Measurements from ENCODE around the gene RAB42.

RAB42 gene

DNA sequence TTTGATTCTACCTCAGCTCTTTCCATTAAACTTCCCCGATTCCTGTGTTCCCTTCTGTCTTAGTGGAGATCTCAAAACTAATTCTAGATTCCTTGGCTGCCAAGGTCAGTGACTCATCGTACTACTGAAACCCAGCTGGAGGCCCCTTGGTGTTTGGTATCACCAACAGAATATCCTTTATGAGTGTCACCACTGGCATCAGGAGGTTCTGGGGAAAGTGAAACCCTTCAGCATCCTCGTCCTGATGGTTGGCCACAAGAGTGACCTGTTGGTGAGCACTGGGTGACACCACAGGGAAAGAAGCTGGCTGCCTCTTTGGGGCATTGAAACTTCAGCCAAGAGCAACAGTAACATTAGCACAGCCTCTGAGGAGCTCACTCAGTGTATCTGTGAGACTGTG is 9.6 kb downstream of the RAB42 start:
- TF ChIP-seq POLR2A (IDR thresholded peaks at IDR 0.05; ENCODE audit: low read length) (no peak), GATA1 (IDR thresholded peaks at IDR 0.05; ENCODE audit: low read depth, low read length) (no peak)
- peak in 1 of 2 experiments; percentile 40 for DNase-seq

DNA sequence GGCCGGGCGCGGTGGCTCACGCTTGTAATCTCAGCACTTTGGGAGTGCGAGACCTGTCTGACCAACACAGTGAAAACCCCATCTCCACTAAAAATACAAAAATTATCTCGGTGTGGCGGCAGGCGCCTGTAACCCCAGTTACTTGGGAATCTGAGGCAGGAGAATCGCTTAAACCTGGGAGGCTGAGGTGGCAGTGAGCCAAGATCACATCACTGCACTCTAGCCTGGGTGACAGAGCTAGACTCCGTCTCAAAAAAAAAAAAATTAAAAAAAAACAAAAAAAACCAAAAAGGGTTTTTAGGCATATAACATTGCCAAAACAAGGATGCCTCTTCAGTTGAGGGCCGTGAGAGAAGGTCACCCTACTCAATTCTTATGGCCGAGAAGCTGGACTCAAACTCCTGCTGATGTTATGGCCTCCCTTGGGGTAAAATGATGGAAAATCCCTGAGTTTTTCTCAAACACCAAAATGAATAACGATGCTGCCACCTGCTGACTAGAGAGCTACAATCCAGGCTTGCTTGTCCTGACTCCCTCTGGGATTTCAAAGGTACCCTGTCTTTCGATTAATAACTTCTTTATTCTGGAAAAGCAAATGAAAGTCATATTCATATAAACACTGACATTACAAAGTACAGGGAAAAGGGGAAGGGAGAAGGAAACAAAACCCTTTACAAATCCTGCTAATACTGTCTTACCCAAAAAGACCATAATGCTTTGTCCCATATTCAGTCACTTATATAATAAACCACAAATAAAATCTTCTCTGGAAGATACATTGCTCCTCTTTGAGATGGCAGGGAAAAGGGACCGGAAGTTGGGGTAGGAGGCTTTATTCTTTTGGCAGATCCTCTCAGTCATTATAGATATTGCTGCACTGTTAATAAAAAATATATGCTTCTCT is 10.7 kb downstream of the RAB42 start:
- TF ChIP-seq POLR2A (IDR thresholded peaks at IDR 0.05; ENCODE audit: low read length) (no peak), GATA1 (IDR thresholded peaks at IDR 0.05; ENCODE audit: low read depth, low read length) (no peak)
- DNase-seq, result peak in 1 of 2 experiments; percentile 78

GRCh38 chr1:28604411-28604810 is 12.3 kb downstream of the RAB42 start:
- DNase-seq, result no peak
- TF ChIP-seq GATA1 (IDR thresholded peaks at IDR 0.05; ENCODE audit: low read depth, low read length), result no peak

GRCh38 chr1:28604962-28605361 is 12.9 kb downstream of the RAB42 start:
- TF ChIP-seq GATA1 (IDR thresholded peaks at IDR 0.05; ENCODE audit: low read depth, low read length) (no peak), POLR2A (IDR thresholded peaks at IDR 0.05; ENCODE audit: low read length) (no peak)
- DNase-seq, result no peak

DNA sequence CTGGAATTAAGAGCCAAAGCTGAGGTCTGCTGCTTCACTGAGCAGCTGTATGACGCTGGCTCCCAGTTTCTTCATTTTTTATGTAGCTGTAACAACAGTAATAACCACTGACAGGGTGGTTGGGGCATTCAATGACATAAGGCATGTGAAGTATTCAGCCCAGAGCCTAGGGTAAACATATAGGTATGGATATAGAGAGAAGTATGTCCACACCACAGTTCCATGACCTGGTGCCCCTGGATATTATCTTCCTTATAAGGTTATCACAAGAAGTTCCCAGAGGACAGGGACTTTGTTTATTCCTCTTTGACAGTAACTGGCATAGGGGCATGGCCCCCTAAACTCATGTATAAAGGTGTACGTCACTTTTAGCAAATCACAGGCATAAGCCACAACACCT is 14.7 kb downstream of the RAB42 start:
- no peak for DNase-seq
- TF ChIP-seq GATA1 (IDR thresholded peaks at IDR 0.05; ENCODE audit: low read depth, low read length) (no peak), POLR2A (IDR thresholded peaks at IDR 0.05; ENCODE audit: low read length) (no peak)

DNA sequence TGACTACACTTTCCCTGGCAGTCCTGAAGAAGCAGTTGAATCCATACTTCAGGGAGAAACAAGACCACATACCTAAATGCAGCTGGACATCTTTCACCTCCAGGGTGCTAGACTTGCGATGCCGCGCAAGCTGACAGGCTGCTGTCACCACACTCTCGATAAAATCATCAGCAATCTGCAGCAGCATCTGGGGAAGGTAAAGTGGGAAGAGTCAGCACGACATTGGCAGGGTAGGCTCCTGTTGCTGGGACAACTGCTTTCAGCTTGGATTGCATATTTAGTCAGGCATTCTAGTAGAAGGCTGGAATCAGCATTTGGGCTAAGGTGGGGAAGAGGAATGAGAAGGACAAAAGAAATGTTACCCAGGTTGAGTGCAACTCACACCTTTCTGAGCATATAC is 21.1 kb downstream of the RAB42 start:
- DNase-seq, result no peak
- no peak for TF ChIP-seq GATA1 (IDR thresholded peaks at IDR 0.05; ENCODE audit: low read depth, low read length)
- TF ChIP-seq POLR2A (IDR thresholded peaks at IDR 0.05; ENCODE audit: low read length), result no peak

DNA sequence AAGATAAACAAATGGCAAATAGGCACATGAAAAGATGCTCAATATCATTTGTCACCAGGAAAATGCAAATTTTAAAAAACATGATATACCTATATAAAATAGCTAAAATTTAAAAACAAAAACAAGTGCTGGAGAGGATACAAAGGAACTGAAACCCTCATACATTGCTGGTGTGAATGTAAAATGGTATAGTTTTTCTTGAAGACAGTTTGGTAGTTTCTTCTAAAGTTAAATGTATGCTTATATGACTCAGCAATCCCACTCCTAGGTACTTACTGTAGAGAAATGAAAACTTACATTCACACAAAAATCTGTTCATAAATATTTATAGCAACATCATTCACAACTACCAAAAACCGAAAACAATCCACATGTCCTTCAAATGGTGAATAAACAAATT is 39.6 kb downstream of the RAB42 start:
- TF ChIP-seq POLR2A (IDR thresholded peaks at IDR 0.05; ENCODE audit: low read length), result no peak
- TF ChIP-seq GATA1 (IDR thresholded peaks at IDR 0.05; ENCODE audit: low read depth, low read length), result no peak
- no peak for DNase-seq

DNA sequence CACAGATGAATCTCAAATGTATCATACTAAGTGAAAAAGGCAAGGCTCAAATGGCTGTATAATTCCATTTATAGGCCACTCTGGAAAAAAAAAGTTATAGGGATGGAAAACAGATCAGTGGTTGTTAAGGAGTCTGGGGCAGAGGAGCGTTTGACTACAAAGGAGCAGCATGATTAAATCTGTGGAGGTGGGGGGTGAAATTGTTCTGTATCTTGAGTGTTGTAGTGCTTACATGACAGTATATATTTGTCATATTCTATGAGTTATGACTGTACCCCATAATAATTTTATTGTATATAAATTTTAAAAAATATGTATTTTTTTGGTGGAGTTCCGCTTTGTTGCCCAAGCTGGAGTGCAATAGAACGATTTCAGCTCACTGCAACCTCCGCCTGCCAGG is 40.5 kb downstream of the RAB42 start:
- TF ChIP-seq GATA1 (IDR thresholded peaks at IDR 0.05; ENCODE audit: low read depth, low read length), result no peak
- TF ChIP-seq POLR2A (IDR thresholded peaks at IDR 0.05; ENCODE audit: low read length), result no peak
- DNase-seq, result no peak

DNA sequence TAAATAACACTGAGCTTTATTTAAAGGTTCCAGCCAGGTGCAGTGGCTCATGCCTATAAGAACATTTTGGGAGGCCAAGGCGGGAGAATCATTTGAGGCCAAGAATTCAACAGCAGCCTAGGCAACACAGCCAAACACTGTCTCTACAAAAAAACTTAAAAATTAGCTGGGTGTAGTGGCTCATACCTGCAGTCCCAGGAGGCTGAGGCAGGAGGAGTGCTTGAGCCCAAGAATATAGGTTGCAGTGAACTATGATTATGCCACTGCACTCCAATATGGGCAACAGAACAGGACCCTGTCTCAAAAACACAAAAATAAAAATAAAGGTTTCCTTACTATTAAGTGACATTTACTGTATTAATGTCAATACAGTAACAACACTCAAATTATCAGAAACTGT is 48.7 kb downstream of the RAB42 start:
- no peak for TF ChIP-seq POLR2A (IDR thresholded peaks at IDR 0.05; ENCODE audit: low read length)
- no peak for TF ChIP-seq GATA1 (IDR thresholded peaks at IDR 0.05; ENCODE audit: low read depth, low read length)
- DNase-seq, result peak in 1 of 2 experiments; percentile 65

- no peak for TF ChIP-seq POLR2A (IDR thresholded peaks at IDR 0.05; ENCODE audit: low read length)
- TF ChIP-seq GATA1 (IDR thresholded peaks at IDR 0.05; ENCODE audit: low read depth, low read length), result no peak
- DNase-seq, result no peak
Observed at GRCh38 chr1:28642056-28642846, 50.2 kb downstream of the RAB42 start.

DNA sequence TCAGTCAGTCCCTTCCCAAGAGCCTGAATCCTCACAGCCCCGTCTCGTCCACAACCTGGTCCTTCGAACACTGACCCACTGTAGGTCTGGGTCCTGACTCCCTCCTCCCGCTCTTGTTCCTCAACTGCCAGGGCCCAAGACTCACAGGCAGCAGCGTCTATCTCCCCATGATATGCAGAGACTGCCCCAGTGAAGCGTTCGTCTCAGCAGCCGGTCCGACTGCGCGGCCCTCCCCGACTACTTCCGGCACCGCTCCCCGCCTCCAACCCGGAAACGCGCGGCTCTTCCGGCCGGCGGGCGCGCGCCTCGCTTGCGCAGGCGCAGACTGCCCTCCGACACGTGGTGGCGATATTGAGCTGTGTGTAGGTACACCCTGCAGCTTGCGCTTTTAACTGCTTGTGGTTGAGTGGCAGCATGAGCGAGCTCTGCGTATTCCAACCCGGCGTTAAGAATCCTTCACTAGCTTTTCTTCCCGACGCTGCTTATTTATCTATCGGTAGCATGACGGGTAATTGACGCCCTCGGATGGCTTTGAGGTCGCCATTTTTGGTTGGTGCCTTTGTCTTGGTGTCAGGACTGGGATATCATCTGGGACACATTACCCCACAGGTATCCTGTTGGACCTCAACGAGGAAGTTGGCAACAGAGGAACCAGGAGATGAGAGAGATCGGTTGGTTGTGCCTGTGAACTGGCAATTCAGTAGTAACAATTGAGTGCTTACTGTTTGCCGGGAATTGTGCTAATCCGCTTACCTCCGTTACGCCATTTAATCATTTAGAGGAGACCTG is 51.0 kb downstream of the RAB42 start, which contains the start of gene TAF12:
Gene TAF12 (minus strand): TSS at position 221 of the 789 bp plus-strand sequence. CDS start 20,986 bp downstream, outside the sequence.
- TF ChIP-seq GATA1 (IDR thresholded peaks at IDR 0.05; ENCODE audit: low read depth, low read length) (no peak), POLR2A (IDR thresholded peaks at IDR 0.05; ENCODE audit: low read length) (peak; percentile 100)
- DNase-seq, result peak; percentile 98

GRCh38 chr1:28644494-28644893 is 52.4 kb downstream of the RAB42 start:
- DNase-seq, result no peak
- TF ChIP-seq GATA1 (IDR thresholded peaks at IDR 0.05; ENCODE audit: low read depth, low read length), result no peak
- TF ChIP-seq POLR2A (IDR thresholded peaks at IDR 0.05; ENCODE audit: low read length), result no peak
